ENCODE measurements around the gene FUNDC2. TPM values are rescaled to one million over a fixed set of nuclear protein-coding genes. Genes with fewer than 3 reads are reported as not detected.

FUNDC2 gene
- total and polyA plus RNA-seq, 2 of the 13 experiments (the other 11 are each of a cell fraction or from before 2014, with no cell fraction given): 65.3 to 109 TPM

- no peak for TF ChIP-seq NR2C2 (CRISPR knock-in tag; IDR thresholded peaks at IDR 0.05; ENCODE audit: borderline replicate concordance)
- no peak for TF ChIP-seq ZBTB7B (CRISPR knock-in tag; IDR thresholded peaks at IDR 0.05)
- 0 out of 2 replicates have a peak, but pooled peaks have one; percentile 19 for TF ChIP-seq EHMT2 (IDR thresholded peaks at IDR 0.05; ENCODE audit: borderline replicate concordance, low read depth, low read length)
- no peak for TF ChIP-seq PREB (CRISPR knock-in tag; IDR thresholded peaks at IDR 0.05)
- no peak for TF ChIP-seq SRSF9 (IDR thresholded peaks at IDR 0.05; ENCODE audit: borderline replicate concordance, insufficient read depth, low read depth, low read length, poor library complexity, severe bottlenecking)
- 0 out of 2 replicates have a peak, but pooled peaks have one; percentile 22 for TF ChIP-seq FOXK1 (CRISPR knock-in tag; IDR thresholded peaks at IDR 0.05; ENCODE audit: borderline replicate concordance, low read depth)
- no peak for TF ChIP-seq ZNF775 (CRISPR knock-in tag; IDR thresholded peaks at IDR 0.05; ENCODE audit: borderline replicate concordance)
- peak; percentile 85 for TF ChIP-seq HHEX (CRISPR knock-in tag; IDR thresholded peaks at IDR 0.05)
- TF ChIP-seq ZNF557 (CRISPR knock-in tag; IDR thresholded peaks at IDR 0.05): no peak
- TF ChIP-seq NCOA2 (CRISPR knock-in tag; IDR thresholded peaks at IDR 0.05): peak; percentile 70
- no peak for TF ChIP-seq JUN (CRISPR knock-in tag; IDR thresholded peaks at IDR 0.05)
- TF ChIP-seq ZNF407 (CRISPR knock-in tag; IDR thresholded peaks at IDR 0.05; ENCODE audit: not compliant biosample characterization): no peak
- no peak for TF ChIP-seq HNRNPH1 (optimal IDR thresholded peaks at IDR 0.05; ENCODE audit: low read depth, low read length)
- no peak for TF ChIP-seq ZBTB34 (CRISPR knock-in tag; IDR thresholded peaks at IDR 0.05)
These were observed 38.7 kb upstream of the FUNDC2 start (continued) for GRCh38 chrX:154987940-154988339.

Data from HepG2 (cell line).